Lung (tissue), 12 donors: ENCODE results near the gene ZSCAN32. TPM values are rescaled to one million over a fixed set of nuclear protein-coding genes. Genes with fewer than 3 reads are reported as not detected.

Experiments used
- ATAC-seq: fragments of 200-7000 bp; cut with Tn5 transposase; one replicate; pipeline ENCODE4 v1.9.1; 2020; ENCODE audit warnings: moderate number of reproducible peaks; ENCODE audit not compliant: insufficient read depth, low FRiP score
- DNase-seq, 3 donors: peaks; one replicate each; pipeline ENCODE4 v3.0.0-alpha.2; 2013 to 2017
- H3K27ac ChIP-seq, 2 donors: one replicate each; pipeline ENCODE4 v1.5.1; 2013; ENCODE audit warnings: mild to moderate bottlenecking in 2 of 2, moderate library complexity in 2 of 2, control low read depth in 1 of 2, inconsistent platforms in 1 of 2, low read depth in 1 of 2, low read length in 1 of 2
- H3K27me3 ChIP-seq, 3 donors: one replicate each; pipeline ENCODE4 v1.5.1; 2013; ENCODE audit warnings: low read length in 2 of 3; ENCODE audit not compliant: control insufficient read depth in 3 of 3, insufficient read depth in 3 of 3
- H3K36me3 ChIP-seq, 4 donors: one replicate each; pipeline ENCODE4 v1.5.1; 2013; ENCODE audit warnings: low read length in 4 of 4, mild to moderate bottlenecking in 1 of 4, moderate library complexity in 1 of 4; ENCODE audit not compliant: control insufficient read depth in 4 of 4, insufficient read depth in 4 of 4
- H3K4me1 ChIP-seq, 5 donors: one replicate each; pipeline ENCODE4 v1.5.1; 2013; ENCODE audit warnings: low read length in 5 of 5, mild to moderate bottlenecking in 2 of 5, moderate library complexity in 1 of 5; ENCODE audit not compliant: control insufficient read depth in 5 of 5, insufficient read depth in 5 of 5
- H3K4me3 ChIP-seq: one replicate; pipeline ENCODE4 v1.5.1; 2013; ENCODE audit warnings: mild to moderate bottlenecking, control low read depth, moderate library complexity
- H3K9ac ChIP-seq, 2 donors: one replicate each; pipeline ENCODE4 v1.5.1; 2013; ENCODE audit warnings: low read length in 2 of 2, control low read depth in 1 of 2; ENCODE audit not compliant: insufficient read depth in 1 of 2
- H3K9me3 ChIP-seq, 4 donors: one replicate each; pipeline ENCODE4 v1.5.1; 2013; ENCODE audit warnings: low read length in 3 of 4, mild to moderate bottlenecking in 1 of 4, moderate library complexity in 1 of 4; ENCODE audit not compliant: control insufficient read depth in 4 of 4, insufficient read depth in 3 of 4
- WGBS, 2 donors: extraction: QIAGEN DNeasy Blood & Tissue Kit; methylation state at CpG; one replicate each; pipeline ENCODE4 v1.1.7; 2013; 5-methylcytosine and 5-hydroxymethylcytosine counted together
- polyA plus RNA-seq, 2 donors: library from polyadenylated mRNA; stranded (reverse); fragments of 200-250 nt; gene quantifications; one replicate each; pipeline ENCODE4 v1.2.1, GENCODE V29; 2013
- total RNA-seq, 2 donors: library from RNA; depleted of rRNA in 1 of 2; stranded (reverse); fragments of >200 nt in 1 of 2; gene quantifications; one replicate each; pipeline ENCODE4 v1.2.1, GENCODE V29; 2014 to 2021
- TF ChIP-seq, protein P1 (sequence below): IDR thresholded peaks from 2 replicates; pipeline ENCODE4 v1.5.1; 2012; ENCODE audit warnings: mild to moderate bottlenecking; ENCODE audit errors: control extremely low read depth, extremely low read depth
- donor health status: control.
- donor health status: control.
- donor health status: Bipolar disorder and iron deficiency.
- donor health status: healthy.
- donor health status: DM: yes; HTN: yes; CAD: no.

The ZSCAN32 gene
- total and polyA plus RNA-seq, 4 donors: 7.2 to 12.0 (median 11.1) TPM

DNA sequence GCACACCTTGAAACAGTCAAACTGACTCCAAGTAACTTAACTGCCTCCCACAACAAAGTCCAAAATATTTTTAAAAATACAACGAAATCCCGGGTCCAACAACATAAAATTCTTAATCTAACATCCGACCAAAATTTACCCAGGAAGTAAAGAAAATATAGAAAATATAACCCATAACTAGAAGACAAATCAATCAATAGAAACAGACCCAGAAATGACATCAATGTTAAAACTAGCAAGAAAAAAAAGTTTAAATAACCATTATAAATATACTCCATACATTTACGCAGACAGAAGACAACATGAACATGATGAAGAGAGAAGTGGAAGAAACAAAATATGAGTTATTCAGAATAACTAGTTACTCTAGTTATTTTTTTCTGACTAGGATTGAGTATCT is 38.8 kb upstream of the ZSCAN32 start:
- Histone ChIP-seq H3K27ac (no peak overlapping the region), H3K9me3 (peaks cover 0 to 16% (median 1%) of the 10 kb centered on the region in 4 donors), H3K4me1 (no peaks in the 10 kb centered on the region), H3K36me3 (peaks cover 3 to 17% (median 9%) of the 10 kb centered on the region in 4 donors), H3K4me3 (no peak overlapping the region), H3K27me3 (no peaks in the 10 kb centered on the region), H3K9ac (no peak overlapping the region)
- 85 to 92% methylated on average over 4 of the region's 4 CpGs for WGBS, 2 donors
- TF ChIP-seq, protein P1, sequence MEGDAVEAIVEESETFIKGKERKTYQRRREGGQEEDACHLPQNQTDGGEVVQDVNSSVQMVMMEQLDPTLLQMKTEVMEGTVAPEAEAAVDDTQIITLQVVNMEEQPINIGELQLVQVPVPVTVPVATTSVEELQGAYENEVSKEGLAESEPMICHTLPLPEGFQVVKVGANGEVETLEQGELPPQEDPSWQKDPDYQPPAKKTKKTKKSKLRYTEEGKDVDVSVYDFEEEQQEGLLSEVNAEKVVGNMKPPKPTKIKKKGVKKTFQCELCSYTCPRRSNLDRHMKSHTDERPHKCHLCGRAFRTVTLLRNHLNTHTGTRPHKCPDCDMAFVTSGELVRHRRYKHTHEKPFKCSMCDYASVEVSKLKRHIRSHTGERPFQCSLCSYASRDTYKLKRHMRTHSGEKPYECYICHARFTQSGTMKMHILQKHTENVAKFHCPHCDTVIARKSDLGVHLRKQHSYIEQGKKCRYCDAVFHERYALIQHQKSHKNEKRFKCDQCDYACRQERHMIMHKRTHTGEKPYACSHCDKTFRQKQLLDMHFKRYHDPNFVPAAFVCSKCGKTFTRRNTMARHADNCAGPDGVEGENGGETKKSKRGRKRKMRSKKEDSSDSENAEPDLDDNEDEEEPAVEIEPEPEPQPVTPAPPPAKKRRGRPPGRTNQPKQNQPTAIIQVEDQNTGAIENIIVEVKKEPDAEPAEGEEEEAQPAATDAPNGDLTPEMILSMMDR: no peak
- ATAC-seq (no peak), DNase-seq (no peak)

DNA sequence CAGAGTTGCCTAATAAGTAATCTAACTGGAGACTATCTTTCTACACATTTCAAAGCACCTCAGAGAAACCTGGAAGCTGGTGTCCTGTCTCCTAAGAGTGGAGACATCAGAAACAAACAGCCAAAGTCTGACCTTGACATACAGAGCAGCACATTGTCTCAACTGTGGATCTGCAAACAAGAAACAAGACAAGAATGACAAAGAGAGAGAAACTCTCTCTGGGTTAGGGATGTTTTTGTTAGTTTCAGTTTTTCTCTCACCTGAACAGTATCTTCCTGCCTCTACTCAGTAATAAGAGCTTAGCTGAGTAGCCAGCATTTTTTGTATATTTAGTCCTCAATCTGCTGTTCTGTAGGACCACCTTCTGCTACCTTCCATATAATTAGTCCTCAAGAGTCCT is 33.6 kb upstream of the ZSCAN32 start:
- H3K27me3 ChIP-seq: no peaks in the 10 kb centered on the region
- H3K4me3 ChIP-seq: no peak overlapping the region
- no peak for DNase-seq
- H3K27ac ChIP-seq: no peak overlapping the region
- peaks cover 0 to 19% (median 2%) of the 10 kb centered on the region in 4 donors for H3K9me3 ChIP-seq
- TF ChIP-seq, protein P1: no peak
- ATAC-seq: no peak
- H3K36me3 ChIP-seq: peaks cover 3 to 23% (median 6%) of the 10 kb centered on the region in 4 donors
- peaks cover 0 to 4% (median 0%) of the 10 kb centered on the region in 5 donors for H3K4me1 ChIP-seq
- no peak overlapping the region for H3K9ac ChIP-seq

DNA sequence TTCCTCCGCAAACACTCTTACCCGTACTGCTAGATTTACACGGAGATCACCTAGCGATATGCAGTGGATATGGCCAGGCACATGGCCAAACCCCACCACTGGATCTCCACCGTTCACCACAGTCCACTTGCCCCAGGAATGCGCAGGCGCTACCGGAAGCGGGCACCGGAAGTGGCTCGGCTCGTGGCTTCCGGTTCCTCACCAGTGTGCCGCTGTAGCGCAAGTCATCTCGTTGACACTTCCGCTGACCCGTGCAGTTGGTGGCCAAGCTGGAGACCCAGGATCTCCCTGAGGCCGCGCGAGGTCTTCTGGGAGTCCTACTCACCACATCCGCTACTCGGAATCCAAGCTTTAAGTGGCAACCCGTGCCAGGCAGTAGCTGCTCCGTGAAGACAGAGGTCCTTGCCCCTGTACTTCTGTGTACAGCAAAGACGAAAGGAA is 31.0 kb upstream of the ZSCAN32 start:
- H3K36me3 ChIP-seq: peaks cover 0 to 10% (median 4%) of the 10 kb centered on the region in 4 donors
- TF ChIP-seq, protein P1: no peak

More for the DNA sequence above, 31.0 kb upstream of the ZSCAN32 start:
- no peak overlapping the region for H3K4me3 ChIP-seq
- peaks cover 0 to 14% (median 2%) of the 10 kb centered on the region in 4 donors for H3K9me3 ChIP-seq
- H3K9ac ChIP-seq: no peak overlapping the region
- ATAC-seq (no peak), DNase-seq (peak; percentile 36 to 59 (median 51))
- H3K27ac ChIP-seq: no peak overlapping the region
- H3K4me1 ChIP-seq: peaks cover 0 to 4% (median 0%) of the 10 kb centered on the region in 5 donors
- WGBS, 2 donors: 56 to 69% methylated on average over 26 of the region's 26 CpGs
- no peaks in the 10 kb centered on the region for H3K27me3 ChIP-seq
